HG03066 (cell line): Measurements from ENCODE around the gene CRISP2.

ENCODE experiments used
- ATAC-seq: cut with Tn5 transposase; IDR thresholded peaks from one replicate; pipeline ENCODE4 v1.9.1; 2021; ENCODE audit warnings: low read depth; ENCODE audit not compliant: unreplicated experiment

Gene CRISP2

DNA sequence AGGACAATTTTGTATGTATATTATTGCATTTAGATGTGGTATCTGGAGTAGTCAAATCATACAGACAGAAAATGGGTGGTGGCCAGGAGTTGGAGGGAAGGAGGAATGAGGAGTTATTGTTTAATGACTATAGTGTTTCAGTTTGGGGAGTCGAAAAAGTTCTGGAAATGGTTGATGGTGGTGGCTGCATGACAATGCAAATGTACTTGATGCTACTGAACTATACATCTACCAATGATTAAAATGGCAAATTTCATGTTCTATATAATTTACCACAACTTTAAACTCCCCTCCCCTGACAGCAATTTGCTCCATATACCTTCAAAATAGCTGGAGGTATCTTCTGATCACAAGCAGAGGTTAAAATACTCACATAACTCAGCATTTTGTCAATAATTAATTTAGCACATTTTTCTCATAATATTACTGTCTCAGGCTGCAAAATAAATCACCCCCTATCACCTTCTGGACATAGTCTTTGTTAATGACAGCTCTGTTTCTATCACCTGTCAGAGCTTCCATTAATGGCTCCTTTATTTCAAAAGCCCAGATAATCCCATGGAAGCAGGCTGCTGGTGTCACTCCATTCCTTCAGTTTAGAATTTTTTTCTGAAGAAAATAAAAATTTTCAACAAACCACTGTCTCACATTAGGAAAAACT, 51.0 kb downstream of the CRISP2 start:
- ATAC-seq, result no peak

DNA sequence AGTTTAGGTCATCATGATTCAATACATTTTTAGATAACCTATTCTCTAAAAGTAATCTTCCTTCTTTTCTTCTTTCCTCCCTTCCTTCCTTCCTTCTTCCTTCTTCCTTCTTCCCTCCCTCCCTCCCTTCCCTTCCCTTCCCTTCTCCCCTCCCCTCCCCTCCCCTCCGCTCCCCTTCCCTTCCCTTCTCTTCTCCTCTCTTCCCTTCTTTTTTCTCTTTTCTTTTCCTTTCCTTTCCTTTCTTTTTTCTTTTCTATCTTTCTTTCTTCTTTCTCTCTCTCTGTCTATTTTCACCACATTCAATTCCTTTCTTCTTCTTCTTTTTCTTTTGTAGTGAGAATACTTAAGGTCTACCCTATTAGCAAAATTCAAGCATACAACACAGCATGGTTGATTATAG, 59.4 kb downstream of the CRISP2 start:
- no peak for ATAC-seq

DNA sequence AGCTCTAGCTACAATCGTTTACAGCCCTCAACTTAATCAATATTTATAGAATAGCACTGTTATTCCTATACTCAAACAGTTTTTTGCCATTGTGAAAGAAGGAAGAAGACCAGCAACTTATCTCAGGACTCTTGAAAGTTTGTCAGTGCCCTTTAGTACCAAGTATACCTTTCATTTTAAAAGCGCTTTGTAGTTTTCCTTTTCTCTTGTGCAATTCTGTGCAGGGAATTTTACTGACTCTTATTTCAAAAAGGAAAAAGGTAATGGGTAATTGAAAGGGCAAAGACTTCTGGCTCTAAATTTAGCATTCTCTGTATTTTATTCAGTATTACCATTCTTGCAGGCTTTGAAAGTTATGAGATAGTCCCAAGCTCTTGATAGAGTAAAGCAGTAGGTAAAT, 59.9 kb downstream of the CRISP2 start:
- ATAC-seq, result no peak

DNA sequence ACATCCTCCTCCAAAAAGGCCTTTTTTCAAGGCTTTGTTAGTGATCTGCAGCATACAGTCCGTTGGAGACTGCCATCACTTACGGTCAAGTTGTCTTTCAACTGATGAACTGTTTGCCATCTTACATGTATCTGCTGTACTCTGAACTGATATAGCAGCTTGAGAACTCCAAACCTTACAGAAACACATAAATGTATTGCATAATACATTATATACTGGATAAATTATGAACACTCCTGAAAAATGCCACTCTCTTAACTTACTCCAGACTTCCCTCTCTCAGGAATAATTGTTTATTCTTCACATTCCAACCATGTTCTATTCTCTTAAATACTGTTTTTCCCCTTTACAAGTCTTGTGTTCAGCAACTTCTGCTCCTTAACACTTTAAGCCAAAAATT, 62.1 kb downstream of the CRISP2 start:
- ATAC-seq, result no peak

DNA sequence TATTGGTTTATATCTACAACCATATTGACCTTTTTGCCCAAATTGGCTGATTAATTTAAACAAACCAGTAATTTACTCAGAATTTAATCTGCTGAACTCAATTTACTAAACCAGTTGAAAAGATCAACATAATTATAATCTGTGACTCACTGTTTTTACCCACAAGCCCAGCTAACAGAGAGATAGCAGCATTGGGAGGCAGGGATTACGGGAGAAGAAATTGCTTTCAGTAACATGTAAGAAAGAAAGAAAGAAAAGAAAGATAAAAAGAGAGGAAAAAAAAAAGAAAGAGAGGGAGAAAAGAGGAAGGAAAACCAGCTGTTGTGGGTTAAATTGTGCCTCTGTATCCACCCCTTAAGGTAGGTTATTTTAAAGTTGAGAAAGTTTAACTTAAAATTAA, 63.4 kb downstream of the CRISP2 start:
- no peak for ATAC-seq

DNA sequence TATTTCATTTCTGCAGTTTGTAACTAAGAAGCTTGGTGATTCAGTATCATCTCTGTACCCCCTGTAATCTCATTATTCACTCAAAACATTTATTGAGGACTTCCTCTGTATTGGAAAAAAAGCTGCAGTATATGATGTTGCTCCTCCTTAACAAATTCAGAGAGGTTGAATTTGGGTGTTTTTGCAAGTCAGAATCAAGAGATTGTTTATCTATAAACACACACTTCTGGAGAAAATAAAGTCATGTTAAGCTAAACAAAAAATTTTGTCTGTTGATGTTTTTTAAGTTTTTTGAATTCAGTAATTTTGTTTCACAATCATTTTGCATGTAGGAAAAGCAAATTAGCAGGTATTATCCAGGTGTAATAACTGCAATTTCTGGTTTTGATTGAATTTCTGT, 65.3 kb downstream of the CRISP2 start:
- ATAC-seq, result no peak

DNA sequence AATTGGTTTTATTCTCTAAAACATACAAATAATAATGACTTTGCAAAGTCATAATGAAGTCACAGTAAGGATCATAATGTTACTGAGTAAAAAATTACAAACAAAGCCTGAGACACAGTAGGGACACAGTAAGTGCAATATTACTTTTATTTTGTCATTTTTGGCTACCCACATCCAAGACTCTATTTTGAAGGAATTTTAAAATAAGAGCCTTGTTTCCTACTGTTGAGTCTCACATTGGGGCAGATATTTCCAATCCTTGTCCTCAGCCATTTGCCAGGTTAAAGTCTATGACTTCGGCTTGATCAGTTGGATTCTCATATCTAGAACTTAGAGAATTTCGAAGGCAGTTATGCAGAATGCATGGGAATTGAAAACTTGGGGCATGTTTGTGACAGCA, 65.9 kb downstream of the CRISP2 start:
- ATAC-seq, result no peak

DNA sequence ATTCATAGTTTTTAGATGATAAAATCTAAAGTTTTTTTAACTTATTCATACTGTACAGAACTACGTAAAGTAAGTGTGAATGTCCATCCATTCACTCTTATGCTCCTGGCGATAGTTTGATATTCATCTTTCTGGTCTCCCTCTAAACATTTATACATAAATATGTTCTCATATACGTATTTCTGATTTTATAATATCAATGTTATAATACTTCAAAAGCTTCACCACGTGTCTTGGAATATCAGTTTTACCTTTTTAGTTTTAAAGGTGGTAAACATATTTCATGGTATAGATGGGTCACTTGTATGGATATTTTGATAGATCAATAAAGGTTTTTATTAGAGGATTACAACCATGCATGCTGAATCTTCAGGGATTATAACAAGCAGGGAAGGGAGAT, 66.4 kb downstream of the CRISP2 start:
- ATAC-seq, result no peak

DNA sequence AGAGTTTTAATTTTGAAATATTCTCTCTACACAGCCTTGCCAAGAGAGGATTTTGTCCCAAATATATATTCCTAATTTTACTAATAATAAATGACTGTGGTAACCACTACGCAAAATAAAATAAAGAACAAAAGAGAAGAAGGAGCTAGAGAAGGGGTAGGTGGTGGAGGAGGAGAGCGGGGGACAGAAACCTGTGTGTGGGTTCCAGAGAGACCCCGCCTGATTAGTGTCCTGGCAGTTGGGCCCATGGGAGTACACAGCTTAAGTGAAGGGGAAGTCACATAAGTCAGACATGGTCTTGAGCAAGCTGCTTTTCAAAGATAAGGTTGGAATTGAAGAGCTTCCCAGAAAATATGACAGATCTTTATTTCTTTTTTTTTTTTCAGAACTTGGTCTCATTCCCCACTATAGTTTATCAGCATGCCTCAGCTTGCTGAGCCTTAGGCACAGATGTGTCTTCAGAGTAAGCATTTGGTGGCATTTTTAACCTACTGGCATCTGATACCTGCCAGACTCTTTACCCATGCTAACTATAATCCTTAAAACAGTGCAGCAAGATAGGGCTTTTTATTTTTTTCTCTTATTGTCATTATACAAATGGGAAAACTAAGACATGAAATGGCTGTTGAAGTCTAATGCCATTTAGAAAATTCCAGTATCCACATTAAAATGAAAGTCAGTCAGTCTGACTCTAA, 67.1 kb downstream of the CRISP2 start:
- ATAC-seq, result no peak

DNA sequence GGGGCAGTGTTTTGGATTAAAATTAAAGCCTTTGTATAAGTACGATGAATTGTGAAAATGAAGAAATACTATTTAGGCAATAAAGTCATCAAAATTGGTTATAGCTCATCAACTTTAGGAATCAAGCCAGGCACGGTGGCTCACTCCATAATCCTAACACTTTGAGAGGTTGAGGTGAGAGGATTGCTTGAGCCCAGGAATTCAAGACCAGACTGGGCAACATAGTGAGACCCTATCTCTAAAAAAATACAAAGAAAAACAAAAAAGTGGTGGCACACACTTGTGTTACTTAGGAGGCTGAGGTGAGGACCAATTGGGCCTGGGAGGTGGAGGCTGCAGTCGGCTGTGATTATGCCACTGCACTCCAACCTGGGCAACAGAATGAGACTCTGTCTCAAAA, 68.2 kb downstream of the CRISP2 start:
- ATAC-seq, result no peak
